Cardiac fibroblast (primary cell): ENCODE data around the gene NUP210L.
"Not testable (repeated sequence)": the region's sequence is repeated elsewhere in the genome, so short reads cannot be mapped to it uniquely, and the experiment has no call there.

Source experiments
- DNase-seq, 2 donors: peaks; one replicate each; pipeline versions ENCODE4 v3.0.0 to v3.0.0-alpha.2; 2010; ENCODE audit warnings: low read depth in 2 of 2
- H3K4me3 ChIP-seq, 2 donors: replicated peaks in 1 of 2; 1 replicate in 1 of 2; 2 replicates in 1 of 2; pipeline ENCODE4 v1.5.1; 2011; ENCODE audit warnings: low read depth in 2 of 2, low read length in 2 of 2, mild to moderate bottlenecking in 2 of 2, moderate library complexity in 1 of 2
- CTCF ChIP-seq: IDR thresholded peaks from one replicate; pipeline ENCODE4 v1.5.1; 2011; ENCODE audit warnings: low read depth, mild to moderate bottlenecking, low read length, inconsistent platforms

The NUP210L gene

GRCh38 chr1:153985941-153986761 is 168.7 kb downstream of the NUP210L start, which contains the start of gene RAB13:
Gene RAB13 (minus strand): TSS chr1:153986339. CDS start chr1:153986236, 103 bp downstream.
- peak within 1 kb of the TSS; percentile 72 to 89 for H3K4me3 ChIP-seq
- peak; percentile 87 to 92 for DNase-seq
- TF ChIP-seq CTCF, result no peak

GRCh38 chr1:153985341-153985912 is 169.4 kb downstream of the NUP210L start:
- peak overlapping the region; percentile 72 to 89 for H3K4me3 ChIP-seq
- peak; percentile 80 to 93 for DNase-seq

GRCh38 chr1:153984123-153984894 is 170.6 kb downstream of the NUP210L start:
- no peak for TF ChIP-seq CTCF
- peak in 1 of 2 donors; percentile 34 for DNase-seq
- peak overlapping the region; percentile 72 to 89 for H3K4me3 ChIP-seq

More at GRCh38 chr1:153985341-153985912, 169.4 kb downstream of the NUP210L start:
- no peak for TF ChIP-seq CTCF

GRCh38 chr1:153981735-153982134 is 173.1 kb downstream of the NUP210L start:
- not testable (repeated sequence) for H3K4me3 ChIP-seq, DNase-seq

- not testable (repeated sequence) for DNase-seq, H3K4me3 ChIP-seq
Measured at GRCh38 chr1:153979091-153979490, 175.8 kb downstream of the NUP210L start.

- no peak for TF ChIP-seq CTCF
- H3K4me3 ChIP-seq, result peak overlapping the region; percentile 74 to 97
- no peak for DNase-seq
Measured at GRCh38 chr1:153978274-153978909, 176.5 kb downstream of the NUP210L start.
